K562 (cell line): Measurements from ENCODE around the gene CREG1. TPM values are rescaled to one million over a fixed set of nuclear protein-coding genes. Genes with fewer than 3 reads are reported as not detected.

Experiments
- ASH1L ChIP-seq: fragments of 450-650 bp; IDR thresholded peaks from 2 replicates; pipeline ENCODE4 v1.6.1; 2018; ENCODE audit warnings: borderline replicate concordance, mild to moderate bottlenecking, low read depth; ENCODE audit not compliant: partially characterized antibody
- C11orf30 ChIP-seq: fragments of 450-650 bp; IDR thresholded peaks from 2 replicates; pipeline ENCODE4 v1.6.1; 2016; ENCODE audit warnings: low read depth, mild to moderate bottlenecking
- CHD4 ChIP-seq: fragments of 200-600 bp; sonication (generic); IDR thresholded peaks from 3 replicates; pipeline ENCODE4 v1.6.1; 2012; ENCODE audit warnings: low read depth, mild to moderate bottlenecking, mixed read lengths, low read length, inconsistent platforms; ENCODE audit not compliant: insufficient read depth, insufficient replicate concordance, poor library complexity, severe bottlenecking
- EP400 ChIP-seq: fragments of 450-650 bp; IDR thresholded peaks from 2 replicates; pipeline ENCODE4 v1.6.1; 2017; ENCODE audit warnings: antibody characterized with exemption, mild to moderate bottlenecking, moderate library complexity
- KLF6 ChIP-seq: fragments of 250-450 bp; sonication (Bioruptor Pico); IDR thresholded peaks from 2 replicates; pipeline ENCODE4 v1.4.0; 2020; ENCODE audit warnings: mild to moderate bottlenecking, moderate library complexity, borderline replicate concordance
- MYBL2 ChIP-seq, 2 experiments: fragments of 450-650 bp in 1 of 2; sonication (generic) in 1 of 2; formaldehyde crosslinking in 1 of 2; IDR thresholded peaks; 2 replicates each; pipeline versions ENCODE4 v1.6.1 to v1.8.1; 2017 to 2022; ENCODE audit warnings: borderline replicate concordance in 1 of 2, inconsistent platforms in 1 of 2, low read depth in 1 of 2, mild to moderate bottlenecking in 1 of 2, missing genetic modification reagents in 1 of 2, moderate library complexity in 1 of 2
- NR4A1 ChIP-seq, 2 experiments: fragments of 250-450 bp in 1 of 2; fragments of 450-650 bp in 1 of 2; sonication (Bioruptor Pico) in 1 of 2; IDR thresholded peaks; 2 replicates each; pipeline versions ENCODE4 v1.4.0 to v1.6.1; 2016 to 2020; ENCODE audit warnings: mild to moderate bottlenecking in 2 of 2, missing compliant biosample characterization in 1 of 2, missing genetic modification characterization in 1 of 2, moderate library complexity in 1 of 2
- POLR2G ChIP-seq: fragments of 200-400 bp; formaldehyde crosslinking; IDR thresholded peaks from 2 replicates; pipeline ENCODE4 v1.6.1; 2017; ENCODE audit warnings: low read depth, mild to moderate bottlenecking, antibody characterized with exemption, low read length, moderate library complexity
- RBFOX2 ChIP-seq: fragments of 200-400 bp; formaldehyde crosslinking; IDR thresholded peaks from 2 replicates; pipeline ENCODE4 v1.6.1; 2017; ENCODE audit warnings: low read depth, mild to moderate bottlenecking, low read length, moderate library complexity
- RBM15 ChIP-seq: fragments of 200-400 bp; formaldehyde crosslinking; IDR thresholded peaks from 2 replicates; pipeline ENCODE4 v1.6.1; 2018; ENCODE audit warnings: mild to moderate bottlenecking, low read length, moderate library complexity; ENCODE audit not compliant: insufficient read depth
- SOX6 ChIP-seq: fragments of 450-650 bp; IDR thresholded peaks from 2 replicates; pipeline ENCODE4 v1.6.1; 2014; ENCODE audit warnings: mild to moderate bottlenecking
- TAF15 ChIP-seq: fragments of 200-400 bp; formaldehyde crosslinking; IDR thresholded peaks from 2 replicates; pipeline ENCODE4 v1.6.1; 2017; ENCODE audit warnings: mild to moderate bottlenecking, low read depth, low read length, moderate library complexity
- TRIM28 ChIP-seq: fragments of 450-650 bp; IDR thresholded peaks from 2 replicates; pipeline ENCODE4 v1.6.1; 2017
- ZNF583 ChIP-seq: fragments of 250-450 bp; sonication (Bioruptor Pico); IDR thresholded peaks from 2 replicates; pipeline ENCODE4 v1.4.0; 2020
- ZNF696 ChIP-seq: fragments of 250-450 bp; sonication (Bioruptor Pico); conservative IDR thresholded peaks from 2 replicates; pipeline ENCODE4 v1.4.0; 2020; ENCODE audit warnings: mild to moderate bottlenecking, moderate library complexity
- ZNF699 ChIP-seq: fragments of 250-450 bp; sonication (Bioruptor Pico); IDR thresholded peaks from 2 replicates; pipeline ENCODE4 v1.8.0; 2021; ENCODE audit warnings: mild to moderate bottlenecking, moderate library complexity; ENCODE audit not compliant: insufficient replicate concordance
- polyA plus RNA-seq, 8 experiments: library from polyadenylated mRNA; depleted of rRNA in 4 of 8; stranded (reverse) in 5 of 8; unstranded in 3 of 8; fragments of >200 nt; fragmentation: Nextera tagmentation in 2 of 8; fragmentation: Illumina TruSeq in 1 of 8; extraction: Ambion mirVana in 2 of 8; extraction: Trizol in 1 of 8; gene quantifications; 2 replicates each; pipeline versions ENCODE4 v1.2.1 to v1.2.3, GENCODE V29; 2011 to 2014; ENCODE audit warnings: inconsistent platforms in 1 of 8, missing spikeins in 1 of 8
- total RNA-seq, 7 experiments: library from RNA; depleted of rRNA in 6 of 7; stranded (reverse); fragments of >200 nt in 6 of 7; fragmentation: Illumina TruSeq in 2 of 7; extraction: Trizol in 2 of 7; gene quantifications; 2 replicates each; pipeline versions ENCODE4 v1.2.1 to v1.2.3, GENCODE V29; 2011 to 2021; ENCODE audit warnings: low replicate concordance in 1 of 7
- TF ChIP-seq, protein P1 (sequence below): sonication (generic); formaldehyde crosslinking; IDR thresholded peaks from 2 replicates; pipeline ENCODE4 v1.8.1; 2022; ENCODE audit warnings: missing genetic modification reagents
- TF ChIP-seq, protein P2 (sequence below): fragments of 250-450 bp; sonication (Bioruptor Pico); IDR thresholded peaks from 2 replicates; pipeline ENCODE4 v1.9.0; 2021; ENCODE audit warnings: mild to moderate bottlenecking
- TF ChIP-seq, protein P3 (sequence below): fragments of 150-350 bp; IDR thresholded peaks from 2 replicates; pipeline ENCODE4 v1.6.1; 2014; ENCODE audit warnings: low read depth, mild to moderate bottlenecking, low read length, borderline replicate concordance
- TF ChIP-seq, protein P4 (sequence below): fragments of 450-650 bp; IDR thresholded peaks from 2 replicates; pipeline ENCODE4 v1.6.1; 2018; ENCODE audit warnings: mild to moderate bottlenecking, low read depth; ENCODE audit not compliant: partially characterized antibody

CREG1 gene
- total and polyA plus RNA-seq, 9 of the 15 experiments (the other 6 are each of a cell fraction or from before 2014, with no cell fraction given): 45.7 to 272 (median 161) TPM

GRCh38 chr1:167517535-167518330 lies 35.8 kb downstream of the CREG1 start (continued):
- TF ChIP-seq, protein P1, sequence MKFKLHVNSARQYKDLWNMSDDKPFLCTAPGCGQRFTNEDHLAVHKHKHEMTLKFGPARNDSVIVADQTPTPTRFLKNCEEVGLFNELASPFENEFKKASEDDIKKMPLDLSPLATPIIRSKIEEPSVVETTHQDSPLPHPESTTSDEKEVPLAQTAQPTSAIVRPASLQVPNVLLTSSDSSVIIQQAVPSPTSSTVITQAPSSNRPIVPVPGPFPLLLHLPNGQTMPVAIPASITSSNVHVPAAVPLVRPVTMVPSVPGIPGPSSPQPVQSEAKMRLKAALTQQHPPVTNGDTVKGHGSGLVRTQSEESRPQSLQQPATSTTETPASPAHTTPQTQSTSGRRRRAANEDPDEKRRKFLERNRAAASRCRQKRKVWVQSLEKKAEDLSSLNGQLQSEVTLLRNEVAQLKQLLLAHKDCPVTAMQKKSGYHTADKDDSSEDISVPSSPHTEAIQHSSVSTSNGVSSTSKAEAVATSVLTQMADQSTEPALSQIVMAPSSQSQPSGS (CRISPR knock-in tag): 0 out of 2 replicates have a peak, but pooled peaks have one; percentile 65
- TF ChIP-seq SOX6 (no peak), TRIM28 (no peak), CHD4 (no peak), ZNF699 (CRISPR knock-in tag) (no peak), ZNF583 (no peak), TAF15 (no peak), RBM15 (no peak), KLF6 (CRISPR knock-in tag) (no peak), RBFOX2 (peak; percentile 69), C11orf30 (no peak), ZNF696 (CRISPR knock-in tag) (no peak), EP400 (no peak), MYBL2 (IDR thresholded peaks at IDR 0.05; ENCODE audit: low read depth) (no peak), MYBL2 (CRISPR knock-in tag; IDR thresholded peaks at IDR 0.05; ENCODE audit: borderline replicate concordance) (no peak), ASH1L (no peak), POLR2G (peak; percentile 72), NR4A1 (CRISPR knock-in tag; IDR thresholded peaks at IDR 0.05) (no peak), NR4A1 (tag; IDR thresholded peaks at IDR 0.05) (no peak; the same call in 1 of the 2 replicates)
- TF ChIP-seq, protein P2, sequence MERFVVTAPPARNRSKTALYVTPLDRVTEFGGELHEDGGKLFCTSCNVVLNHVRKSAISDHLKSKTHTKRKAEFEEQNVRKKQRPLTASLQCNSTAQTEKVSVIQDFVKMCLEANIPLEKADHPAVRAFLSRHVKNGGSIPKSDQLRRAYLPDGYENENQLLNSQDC (CRISPR knock-in tag): no peak
- TF ChIP-seq, protein P3, sequence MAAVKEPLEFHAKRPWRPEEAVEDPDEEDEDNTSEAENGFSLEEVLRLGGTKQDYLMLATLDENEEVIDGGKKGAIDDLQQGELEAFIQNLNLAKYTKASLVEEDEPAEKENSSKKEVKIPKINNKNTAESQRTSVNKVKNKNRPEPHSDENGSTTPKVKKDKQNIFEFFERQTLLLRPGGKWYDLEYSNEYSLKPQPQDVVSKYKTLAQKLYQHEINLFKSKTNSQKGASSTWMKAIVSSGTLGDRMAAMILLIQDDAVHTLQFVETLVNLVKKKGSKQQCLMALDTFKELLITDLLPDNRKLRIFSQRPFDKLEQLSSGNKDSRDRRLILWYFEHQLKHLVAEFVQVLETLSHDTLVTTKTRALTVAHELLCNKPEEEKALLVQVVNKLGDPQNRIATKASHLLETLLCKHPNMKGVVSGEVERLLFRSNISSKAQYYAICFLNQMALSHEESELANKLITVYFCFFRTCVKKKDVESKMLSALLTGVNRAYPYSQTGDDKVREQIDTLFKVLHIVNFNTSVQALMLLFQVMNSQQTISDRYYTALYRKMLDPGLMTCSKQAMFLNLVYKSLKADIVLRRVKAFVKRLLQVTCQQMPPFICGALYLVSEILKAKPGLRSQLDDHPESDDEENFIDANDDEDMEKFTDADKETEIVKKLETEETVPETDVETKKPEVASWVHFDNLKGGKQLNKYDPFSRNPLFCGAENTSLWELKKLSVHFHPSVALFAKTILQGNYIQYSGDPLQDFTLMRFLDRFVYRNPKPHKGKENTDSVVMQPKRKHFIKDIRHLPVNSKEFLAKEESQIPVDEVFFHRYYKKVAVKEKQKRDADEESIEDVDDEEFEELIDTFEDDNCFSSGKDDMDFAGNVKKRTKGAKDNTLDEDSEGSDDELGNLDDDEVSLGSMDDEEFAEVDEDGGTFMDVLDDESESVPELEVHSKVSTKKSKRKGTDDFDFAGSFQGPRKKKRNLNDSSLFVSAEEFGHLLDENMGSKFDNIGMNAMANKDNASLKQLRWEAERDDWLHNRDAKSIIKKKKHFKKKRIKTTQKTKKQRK: no peak
- TF ChIP-seq, protein P4, sequence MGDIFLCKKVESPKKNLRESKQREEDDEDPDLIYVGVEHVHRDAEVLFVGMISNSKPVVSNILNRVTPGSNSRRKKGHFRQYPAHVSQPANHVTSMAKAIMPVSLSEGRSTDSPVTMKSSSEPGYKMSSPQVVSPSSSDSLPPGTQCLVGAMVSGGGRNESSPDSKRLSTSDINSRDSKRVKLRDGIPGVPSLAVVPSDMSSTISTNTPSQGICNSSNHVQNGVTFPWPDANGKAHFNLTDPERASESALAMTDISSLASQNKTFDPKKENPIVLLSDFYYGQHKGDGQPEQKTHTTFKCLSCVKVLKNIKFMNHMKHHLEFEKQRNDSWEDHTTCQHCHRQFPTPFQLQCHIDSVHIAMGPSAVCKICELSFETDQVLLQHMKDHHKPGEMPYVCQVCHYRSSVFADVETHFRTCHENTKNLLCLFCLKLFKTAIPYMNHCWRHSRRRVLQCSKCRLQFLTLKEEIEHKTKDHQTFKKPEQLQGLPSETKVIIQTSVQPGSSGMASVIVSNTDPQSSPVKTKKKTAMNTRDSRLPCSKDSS: no peak
